GM18502 (cell line): ENCODE measurements around the gene MACROD2.
"Not testable (repeated sequence)": the region's sequence is repeated elsewhere in the genome, so short reads cannot be mapped to it uniquely, and the experiment has no call there.

Experiments
- ATAC-seq: cut with Tn5 transposase; IDR thresholded peaks from one replicate; pipeline ENCODE4 v1.9.1; 2021; ENCODE audit warnings: mild to moderate bottlenecking; ENCODE audit not compliant: unreplicated experiment, poor library complexity

The MACROD2 gene

DNA sequence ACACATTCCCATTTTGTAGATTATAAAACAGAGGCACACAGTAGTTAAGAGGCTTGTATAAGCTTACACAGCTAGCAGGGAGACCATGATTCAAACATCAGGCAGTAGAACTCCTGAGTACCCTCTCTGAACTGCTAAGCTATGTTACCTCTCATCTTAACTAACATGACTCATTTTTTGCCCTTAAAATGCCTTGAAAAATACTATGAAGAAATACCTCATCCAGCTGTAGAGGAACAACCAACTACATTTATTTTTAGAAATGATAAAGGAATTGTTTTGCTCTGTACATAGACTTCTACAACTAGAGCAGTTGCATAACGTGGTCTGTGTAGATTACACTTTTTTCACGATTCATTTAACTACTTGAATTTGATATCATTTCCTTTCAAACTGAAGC lies 240.0 kb downstream of the MACROD2 start:
- no peak for ATAC-seq

DNA sequence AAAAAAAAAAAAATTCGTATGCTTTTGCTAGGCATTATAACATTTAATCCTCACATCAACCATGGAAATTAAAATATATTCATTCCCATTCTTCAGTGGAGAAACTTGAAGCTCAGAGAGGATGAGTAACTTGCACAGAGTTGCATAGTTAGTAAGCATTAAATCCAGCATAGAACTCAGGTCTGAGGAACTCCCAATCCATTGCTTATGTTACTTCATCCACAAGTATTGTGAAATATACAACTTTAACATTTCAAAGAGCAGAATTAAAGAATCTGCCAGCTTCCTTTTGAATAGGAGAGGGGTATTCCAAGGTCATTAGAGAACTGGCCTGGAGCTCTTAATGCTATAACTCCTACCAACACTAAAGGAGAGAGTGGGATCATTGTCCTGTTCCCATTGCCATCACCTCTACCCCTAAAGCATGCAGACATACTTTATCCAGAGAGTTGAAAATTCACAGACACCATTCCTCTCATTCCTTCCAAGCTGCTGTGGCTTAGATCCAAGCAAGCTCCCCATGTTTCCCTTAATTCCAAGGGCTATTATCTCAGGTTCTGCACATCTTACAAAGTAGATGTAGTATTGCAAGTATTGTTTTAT lies 250.2 kb downstream of the MACROD2 start:
- no peak for ATAC-seq

DNA sequence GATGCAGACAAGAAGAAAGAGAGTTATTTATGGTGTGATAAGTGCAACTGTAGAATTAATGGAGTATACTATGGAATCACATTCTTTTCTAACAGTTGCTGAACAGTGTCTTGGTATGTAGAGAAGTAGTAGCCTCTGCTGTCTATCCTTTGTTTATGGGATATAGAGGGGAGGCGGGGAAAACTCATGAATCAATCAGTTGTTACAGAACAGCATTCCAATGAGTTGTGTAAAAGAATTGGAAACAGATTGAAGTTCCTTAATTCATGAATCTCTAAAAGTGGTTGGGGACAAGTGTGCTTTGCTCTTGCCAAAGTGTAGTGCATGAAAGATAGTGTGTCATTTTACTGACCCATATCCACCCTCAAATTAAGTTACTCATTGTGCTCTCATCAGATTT lies 264.4 kb downstream of the MACROD2 start:
- no peak for ATAC-seq

DNA sequence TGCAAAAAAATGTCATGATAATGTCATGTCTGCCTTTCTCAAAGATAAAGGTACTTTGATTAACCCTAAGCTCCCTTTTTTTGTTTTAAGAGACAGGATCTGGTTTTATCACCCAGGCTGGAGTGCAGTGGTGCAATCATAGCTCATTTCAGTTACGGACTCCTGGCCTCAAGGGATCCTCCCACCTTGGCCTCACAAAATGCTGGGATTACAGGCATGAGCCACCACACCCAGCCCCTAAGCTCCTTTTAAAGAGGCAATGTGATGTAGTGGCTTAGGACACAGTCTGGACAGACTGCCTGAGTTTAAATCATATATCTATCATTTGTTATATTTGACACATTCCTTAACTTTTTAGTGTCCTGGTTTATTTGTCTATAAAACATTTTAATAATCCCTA lies 265.1 kb downstream of the MACROD2 start:
- ATAC-seq: no peak

DNA sequence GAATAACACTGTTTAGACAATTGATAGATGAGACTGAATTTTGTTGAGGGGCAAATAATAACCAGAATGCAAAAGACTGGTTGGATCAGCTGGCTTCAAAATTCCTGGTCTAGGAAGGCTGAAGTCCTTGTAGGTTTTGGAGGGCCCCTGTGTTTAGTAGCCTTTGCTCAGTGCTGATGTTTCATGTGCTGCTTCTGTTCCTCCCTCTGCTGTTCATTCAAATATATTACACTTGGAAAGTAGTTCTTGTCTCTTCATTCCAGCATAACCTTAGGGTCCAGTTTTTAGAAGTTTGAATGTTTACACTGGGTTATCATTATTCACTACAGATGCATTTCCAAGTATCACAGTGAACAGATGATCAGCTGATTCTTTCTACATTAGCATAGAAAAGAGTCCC lies 269.6 kb downstream of the MACROD2 start:
- ATAC-seq: no peak

DNA sequence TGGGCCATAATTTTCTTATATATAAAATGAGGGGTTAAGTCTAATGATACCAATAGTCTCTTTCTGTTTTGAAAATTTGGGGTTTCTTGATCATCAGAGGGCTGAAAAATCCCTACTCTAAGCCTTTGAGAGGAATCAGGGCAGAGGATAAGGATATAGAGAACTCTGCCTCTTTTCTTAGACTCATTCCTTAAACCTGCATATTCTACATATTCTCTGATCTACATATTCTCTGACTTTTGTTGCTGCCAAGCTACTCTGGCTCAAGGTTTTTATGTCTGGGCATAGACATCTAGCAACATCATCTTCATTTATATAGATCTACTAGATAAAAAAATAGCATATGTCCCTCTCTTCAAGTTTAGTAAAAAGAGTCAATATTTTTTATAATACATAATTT lies 270.9 kb downstream of the MACROD2 start:
- ATAC-seq: no peak

DNA sequence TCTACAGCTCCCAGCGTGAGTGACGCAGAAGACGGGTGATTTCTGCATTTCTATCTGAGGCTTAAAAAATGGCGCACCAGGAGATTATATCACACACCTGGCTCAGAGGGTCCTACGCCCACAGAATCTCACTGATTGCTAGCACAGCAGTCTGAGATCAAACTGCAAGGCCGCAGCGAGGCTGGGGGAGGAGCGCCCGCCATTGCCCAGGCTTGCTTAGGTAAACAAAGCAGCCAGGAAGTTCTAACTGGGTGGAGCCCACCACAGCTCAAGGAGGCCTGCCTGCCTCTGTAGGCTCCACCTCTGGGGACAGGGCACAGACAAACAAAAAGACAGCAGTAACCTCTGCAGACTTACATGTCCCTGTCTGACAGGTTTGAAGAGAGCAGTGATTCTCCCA lies 275.4 kb downstream of the MACROD2 start:
- not testable (repeated sequence) for ATAC-seq

DNA sequence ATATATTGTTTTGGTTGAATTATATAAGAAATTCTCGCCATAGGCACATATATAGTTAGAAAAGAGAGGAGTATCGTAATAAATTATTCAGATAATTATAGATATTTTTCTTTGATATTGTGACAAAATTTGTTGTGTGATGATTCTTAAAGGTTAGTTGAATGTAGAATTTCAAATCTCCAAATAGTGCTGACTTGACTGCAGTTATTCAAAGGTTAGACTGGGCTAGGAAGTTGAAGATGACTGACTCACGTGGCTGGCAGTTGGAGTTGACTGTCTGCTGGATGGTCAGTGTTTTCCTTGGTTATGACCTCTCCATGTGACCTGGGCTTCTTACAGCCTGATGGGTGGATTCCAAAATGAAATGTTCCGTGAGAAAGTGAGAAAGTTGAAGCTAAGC lies 286.8 kb downstream of the MACROD2 start:
- no peak for ATAC-seq

DNA sequence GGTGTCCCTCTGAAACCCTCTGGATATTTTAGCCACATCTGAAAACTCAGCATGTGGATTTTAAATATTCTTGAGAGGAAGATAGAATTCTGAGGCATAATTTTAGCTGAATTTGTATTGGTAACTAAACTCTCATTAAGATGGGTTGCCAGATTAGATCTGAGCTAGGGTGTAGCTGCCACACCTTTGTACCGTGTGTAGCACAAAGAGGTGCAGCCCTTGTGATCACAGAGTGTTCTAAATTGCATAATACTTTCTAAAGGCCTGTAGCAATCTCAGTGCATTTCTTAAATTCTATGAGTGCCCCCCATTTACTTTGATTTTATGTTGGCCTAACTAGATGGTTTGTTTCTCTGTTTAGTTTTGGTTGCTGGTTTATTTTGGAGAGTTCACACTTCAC lies 289.1 kb downstream of the MACROD2 start:
- no peak for ATAC-seq

DNA sequence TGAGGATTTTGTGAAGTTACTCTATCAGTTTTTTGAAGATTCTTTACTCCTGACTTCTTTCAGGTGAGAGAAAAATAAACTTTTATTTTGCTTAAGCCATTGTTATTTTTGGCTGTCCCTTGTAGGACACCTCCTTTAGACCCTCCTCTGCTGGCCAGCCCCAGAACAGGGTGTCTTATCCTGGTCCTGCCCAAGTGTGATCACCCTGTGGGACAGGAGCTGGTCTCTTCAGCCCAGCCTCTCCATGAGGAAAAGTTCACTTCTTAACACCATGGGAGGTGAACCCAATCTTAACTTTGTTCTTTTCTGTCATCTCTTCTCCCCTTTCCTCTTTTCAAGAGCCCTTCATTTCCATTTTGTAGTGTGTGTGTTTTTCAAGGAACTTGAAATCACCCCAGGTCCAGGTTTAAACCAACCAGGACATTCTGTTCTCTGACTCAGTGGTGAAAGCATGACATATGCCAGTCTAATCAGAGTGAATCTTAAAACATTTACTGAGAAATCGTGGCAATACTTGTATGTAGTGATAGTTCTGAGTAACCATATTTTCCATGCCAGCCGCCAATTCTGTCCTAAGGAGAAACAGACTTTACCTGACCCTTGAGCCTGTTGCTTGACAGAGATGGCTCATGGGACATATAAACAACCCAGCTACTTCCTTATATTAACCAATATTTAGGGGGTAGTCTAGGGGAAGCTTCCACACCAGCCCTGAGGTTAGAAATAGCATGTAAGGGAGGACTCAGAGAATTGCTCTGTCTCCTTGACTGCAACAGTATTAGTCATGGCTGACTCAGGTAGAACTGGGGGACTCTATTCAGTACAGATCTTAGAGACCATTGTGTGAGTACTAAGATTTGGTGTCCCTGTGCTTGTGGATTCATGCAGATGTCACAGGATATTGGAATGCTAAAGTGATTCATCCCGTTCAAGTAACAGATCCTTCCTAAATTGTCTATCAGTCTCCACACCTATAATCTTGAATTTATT lies 293.3 kb downstream of the MACROD2 start:
- no peak for ATAC-seq

DNA sequence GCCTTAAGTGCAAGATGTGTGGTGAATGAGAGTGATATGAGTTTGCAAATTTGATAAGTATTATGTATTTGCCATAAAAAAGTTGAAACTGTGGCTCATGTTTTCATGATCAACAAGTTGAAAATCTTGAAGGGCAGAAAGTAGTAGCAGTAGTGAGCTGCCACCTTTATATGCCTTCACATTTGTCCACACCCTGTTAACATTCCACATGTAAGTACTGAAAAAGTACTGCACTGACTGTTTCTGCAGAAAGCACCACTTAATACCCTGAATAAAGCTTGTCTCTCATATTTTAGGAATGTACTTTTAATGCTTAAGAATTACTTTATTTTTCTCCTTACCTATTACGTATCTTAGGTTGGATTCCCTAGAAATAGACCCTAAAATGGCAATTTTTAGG lies 296.2 kb downstream of the MACROD2 start:
- ATAC-seq: no peak

DNA sequence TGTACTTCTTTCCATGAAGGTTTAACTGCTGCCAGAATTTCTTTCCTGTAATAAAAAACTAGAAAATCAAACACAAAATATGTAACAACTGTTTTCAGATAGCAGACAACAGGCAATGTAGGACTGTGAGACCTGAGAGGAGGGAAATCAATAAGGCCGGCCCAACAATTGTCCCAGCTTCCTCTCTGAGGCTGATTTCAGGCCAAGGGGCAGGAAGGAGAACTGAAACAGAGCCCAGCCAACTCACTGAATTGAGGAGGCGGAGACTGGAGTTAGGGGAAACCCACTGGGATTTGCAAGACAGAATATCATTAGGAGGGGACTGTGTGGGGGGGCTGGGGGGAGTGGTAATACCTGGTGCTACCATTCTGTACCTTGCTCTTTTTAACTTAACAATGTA lies 299.9 kb downstream of the MACROD2 start:
- no peak for ATAC-seq

DNA sequence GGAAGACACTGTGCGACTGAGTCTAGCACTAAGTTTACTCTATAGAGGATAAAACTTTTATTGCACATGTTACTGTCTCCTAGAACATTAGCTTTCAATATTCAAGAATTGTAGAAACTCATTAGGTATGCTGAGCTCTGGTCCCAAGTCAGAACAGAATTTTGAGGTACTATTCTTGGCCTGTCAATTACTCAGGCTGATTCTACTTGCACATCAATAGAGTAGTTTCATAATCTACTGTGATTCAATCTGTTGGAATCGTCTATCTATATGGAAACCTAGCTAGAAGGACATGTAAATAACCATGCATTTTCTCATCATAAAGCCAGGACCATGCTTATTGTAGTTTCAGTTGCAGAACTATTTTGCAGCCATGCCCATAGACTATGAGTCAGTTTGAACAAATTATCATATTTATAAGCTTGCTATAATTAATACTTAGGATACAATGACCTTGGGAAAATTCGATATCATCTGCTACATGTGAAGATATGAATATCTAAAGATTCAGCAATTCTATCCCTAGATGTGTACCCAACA lies 300.5 kb downstream of the MACROD2 start:
- ATAC-seq: no peak

DNA sequence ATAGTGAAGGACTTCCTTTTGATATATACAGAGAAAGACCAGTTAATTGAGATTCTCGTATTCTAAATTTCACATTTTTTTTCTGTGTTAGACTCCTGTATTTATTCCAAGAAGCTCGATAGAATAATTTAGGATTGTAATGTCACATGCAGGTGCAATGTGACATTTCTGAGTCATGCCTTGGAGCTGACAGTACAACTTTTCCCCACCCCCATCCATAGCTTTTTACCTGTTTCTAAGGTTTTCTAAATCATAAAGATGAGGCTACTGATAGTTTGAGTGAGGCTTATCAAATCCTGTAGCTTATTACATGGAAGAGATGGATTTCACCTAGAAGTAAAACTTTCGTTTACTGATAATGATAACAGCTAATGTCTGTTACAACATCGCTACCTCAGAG lies 304.5 kb downstream of the MACROD2 start:
- no peak for ATAC-seq

DNA sequence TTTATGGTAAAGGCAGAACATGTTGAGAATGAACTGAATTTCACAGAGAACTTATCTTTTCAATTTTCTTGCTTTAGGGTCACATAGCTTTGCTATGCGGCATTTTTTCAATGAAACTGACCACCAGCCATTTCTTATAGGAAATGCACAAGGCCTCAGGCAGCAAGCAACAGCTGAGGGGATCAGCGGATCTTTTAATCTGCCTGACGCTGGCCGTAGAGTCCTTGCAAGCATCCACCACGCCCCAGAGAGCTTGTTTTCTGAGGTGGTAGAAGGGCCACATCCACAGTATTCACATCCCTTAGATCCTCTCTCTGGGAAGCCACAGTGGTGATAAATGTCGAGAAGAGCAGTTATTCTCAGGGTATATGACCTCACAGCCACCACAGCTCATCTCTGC lies 307.8 kb downstream of the MACROD2 start:
- ATAC-seq: no peak

DNA sequence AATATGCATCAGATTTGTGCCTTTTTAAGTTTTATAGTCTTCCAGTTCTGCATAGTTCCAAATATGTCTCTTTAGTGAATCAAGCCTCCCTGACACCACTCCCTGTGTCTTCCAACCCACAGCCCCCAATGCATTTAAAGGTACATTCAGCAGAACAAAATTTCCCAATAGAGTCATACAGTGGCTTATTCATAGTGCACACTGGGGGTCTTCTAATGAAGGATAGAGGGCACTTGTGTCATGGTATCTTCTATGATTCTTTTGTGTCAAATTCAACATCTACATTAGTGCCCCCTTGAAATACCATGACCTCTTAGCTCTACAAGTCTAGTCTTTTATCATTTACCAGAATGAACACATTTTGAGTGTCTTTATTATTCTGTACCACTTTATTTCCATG lies 308.3 kb downstream of the MACROD2 start:
- ATAC-seq: no peak

DNA sequence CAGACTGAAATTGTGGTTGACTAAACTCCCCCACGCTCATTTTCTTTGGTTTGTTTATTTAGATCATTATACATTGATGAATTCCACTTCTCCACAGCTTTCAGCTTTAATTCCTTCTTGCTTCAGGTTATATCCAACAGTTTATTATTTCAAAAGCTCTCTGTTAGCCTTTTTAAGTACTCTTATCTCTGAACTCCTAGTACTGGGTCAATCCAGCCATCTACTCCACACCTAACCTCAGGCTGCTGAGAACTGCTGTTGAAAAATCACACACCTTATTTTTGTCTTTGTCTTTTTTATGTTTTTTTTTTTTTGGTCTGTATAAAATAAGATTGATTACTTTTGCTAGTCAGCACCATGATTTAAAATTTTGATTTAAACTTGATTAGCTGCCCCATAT lies 309.2 kb downstream of the MACROD2 start:
- ATAC-seq: no peak

DNA sequence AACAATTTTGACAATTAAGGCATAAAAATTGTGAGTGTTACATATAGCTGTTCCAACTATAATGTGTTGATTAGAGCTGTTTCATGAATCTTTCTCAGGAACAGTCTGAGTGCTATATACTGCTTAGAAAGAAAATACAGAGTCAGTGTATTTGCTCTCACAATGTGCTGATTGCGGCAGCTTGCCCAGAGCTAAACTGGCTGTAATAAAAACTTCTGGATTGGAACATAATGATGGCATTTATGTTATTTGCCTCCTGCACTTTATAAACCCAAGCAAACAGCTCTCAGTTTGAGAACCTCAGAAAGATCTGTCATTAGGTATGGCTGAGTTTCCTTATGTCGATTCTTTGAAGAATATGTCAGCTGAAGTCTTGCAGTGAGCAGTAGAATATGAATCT lies 312.6 kb downstream of the MACROD2 start:
- ATAC-seq: no peak

DNA sequence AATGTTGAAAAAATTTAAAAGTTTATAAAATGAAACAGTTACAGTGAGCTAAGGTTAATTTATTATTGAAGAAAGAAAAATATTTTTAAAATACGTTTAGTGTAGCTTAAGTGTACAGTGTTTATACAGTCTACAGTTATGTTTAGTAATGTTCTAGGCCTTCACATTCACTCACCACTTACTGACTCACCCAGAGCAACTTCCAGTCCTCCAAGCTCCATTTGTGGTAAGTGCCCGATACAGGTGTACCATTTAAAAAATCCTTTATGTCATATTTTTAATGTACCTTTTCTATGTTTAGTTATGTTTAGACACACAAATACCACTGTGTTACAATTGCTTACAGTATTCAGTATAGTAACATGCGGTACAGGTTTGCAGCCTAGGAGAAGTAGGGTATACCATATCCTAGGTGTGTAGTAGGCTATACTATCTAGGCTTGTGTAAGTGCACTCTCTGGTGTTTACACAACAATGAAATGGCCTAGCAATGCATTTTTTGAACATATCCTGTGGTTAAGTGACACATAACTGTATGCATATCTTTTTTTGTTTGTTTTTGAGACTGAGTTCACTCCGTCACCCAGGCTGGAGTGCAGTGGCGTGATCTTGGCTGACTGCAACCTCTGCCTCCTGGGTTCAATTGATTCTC lies 315.8 kb downstream of the MACROD2 start:
- no peak for ATAC-seq

DNA sequence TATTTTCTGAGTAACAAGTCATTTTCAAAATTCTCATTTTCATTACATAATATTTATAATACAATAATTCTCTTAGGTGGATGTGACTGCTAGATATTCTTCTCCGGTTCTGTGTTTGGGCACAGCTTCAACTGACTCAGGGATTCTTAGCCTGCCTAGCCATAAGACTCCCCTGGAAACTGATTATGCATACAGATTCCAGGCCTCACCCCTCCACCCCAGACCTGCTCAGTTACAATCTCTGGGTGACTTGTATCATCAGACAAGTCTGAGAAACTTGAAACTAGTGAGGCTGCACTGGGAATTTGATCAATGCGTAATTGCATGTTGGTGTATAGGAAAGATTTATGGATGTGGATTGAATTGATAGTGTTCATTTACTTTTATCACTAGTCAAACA lies 316.7 kb downstream of the MACROD2 start:
- ATAC-seq: no peak
